GM10266 (cell line): ENCODE measurements around the gene PRSS8.
A peak's percentile ranks its signal among the peaks of the same experiment; 100 is the strongest.

Experiments
- DNase-seq: peaks from one replicate; pipeline ENCODE4 v3.0.0; 2012; ENCODE audit errors: extremely low spot score
- TF ChIP-seq, protein P1 (sequence below): IDR thresholded peaks from 2 replicates; pipeline ENCODE4 v1.5.1; 2012; ENCODE audit warnings: mild to moderate bottlenecking, low read depth; ENCODE audit not compliant: control insufficient read depth, insufficient read depth; ENCODE audit errors: missing control alignments

Gene PRSS8

DNA sequence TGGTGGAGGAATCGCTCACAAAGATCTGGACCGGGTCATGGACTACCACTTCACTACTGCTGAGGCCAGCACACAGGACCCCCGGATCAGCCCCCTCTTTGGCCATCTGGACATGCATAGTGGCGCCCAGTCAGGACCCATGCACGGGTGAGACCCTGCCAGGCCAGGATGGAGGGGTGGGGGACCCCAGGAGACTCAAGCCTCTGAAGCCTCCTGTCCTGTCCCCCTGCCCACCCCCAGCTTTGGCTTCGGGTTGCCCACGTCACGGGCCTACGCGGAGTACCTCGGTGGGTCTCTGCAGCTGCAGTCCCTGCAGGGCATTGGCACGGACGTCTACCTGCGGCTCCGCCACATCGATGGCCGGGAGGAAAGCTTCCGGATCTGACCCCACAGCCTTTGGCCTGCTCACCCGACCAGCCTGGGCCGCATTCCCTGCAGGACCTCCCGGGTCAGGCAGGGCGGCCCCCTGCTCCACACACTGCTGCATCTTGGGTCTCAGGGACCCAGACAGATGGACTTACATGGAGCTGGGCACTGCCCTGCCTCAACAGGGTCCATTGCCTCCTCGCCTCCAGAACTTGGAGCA, 23.6 kb downstream of the PRSS8 start:
- TF ChIP-seq, protein P1, sequence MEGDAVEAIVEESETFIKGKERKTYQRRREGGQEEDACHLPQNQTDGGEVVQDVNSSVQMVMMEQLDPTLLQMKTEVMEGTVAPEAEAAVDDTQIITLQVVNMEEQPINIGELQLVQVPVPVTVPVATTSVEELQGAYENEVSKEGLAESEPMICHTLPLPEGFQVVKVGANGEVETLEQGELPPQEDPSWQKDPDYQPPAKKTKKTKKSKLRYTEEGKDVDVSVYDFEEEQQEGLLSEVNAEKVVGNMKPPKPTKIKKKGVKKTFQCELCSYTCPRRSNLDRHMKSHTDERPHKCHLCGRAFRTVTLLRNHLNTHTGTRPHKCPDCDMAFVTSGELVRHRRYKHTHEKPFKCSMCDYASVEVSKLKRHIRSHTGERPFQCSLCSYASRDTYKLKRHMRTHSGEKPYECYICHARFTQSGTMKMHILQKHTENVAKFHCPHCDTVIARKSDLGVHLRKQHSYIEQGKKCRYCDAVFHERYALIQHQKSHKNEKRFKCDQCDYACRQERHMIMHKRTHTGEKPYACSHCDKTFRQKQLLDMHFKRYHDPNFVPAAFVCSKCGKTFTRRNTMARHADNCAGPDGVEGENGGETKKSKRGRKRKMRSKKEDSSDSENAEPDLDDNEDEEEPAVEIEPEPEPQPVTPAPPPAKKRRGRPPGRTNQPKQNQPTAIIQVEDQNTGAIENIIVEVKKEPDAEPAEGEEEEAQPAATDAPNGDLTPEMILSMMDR, result no peak
- DNase-seq, result no peak

DNA sequence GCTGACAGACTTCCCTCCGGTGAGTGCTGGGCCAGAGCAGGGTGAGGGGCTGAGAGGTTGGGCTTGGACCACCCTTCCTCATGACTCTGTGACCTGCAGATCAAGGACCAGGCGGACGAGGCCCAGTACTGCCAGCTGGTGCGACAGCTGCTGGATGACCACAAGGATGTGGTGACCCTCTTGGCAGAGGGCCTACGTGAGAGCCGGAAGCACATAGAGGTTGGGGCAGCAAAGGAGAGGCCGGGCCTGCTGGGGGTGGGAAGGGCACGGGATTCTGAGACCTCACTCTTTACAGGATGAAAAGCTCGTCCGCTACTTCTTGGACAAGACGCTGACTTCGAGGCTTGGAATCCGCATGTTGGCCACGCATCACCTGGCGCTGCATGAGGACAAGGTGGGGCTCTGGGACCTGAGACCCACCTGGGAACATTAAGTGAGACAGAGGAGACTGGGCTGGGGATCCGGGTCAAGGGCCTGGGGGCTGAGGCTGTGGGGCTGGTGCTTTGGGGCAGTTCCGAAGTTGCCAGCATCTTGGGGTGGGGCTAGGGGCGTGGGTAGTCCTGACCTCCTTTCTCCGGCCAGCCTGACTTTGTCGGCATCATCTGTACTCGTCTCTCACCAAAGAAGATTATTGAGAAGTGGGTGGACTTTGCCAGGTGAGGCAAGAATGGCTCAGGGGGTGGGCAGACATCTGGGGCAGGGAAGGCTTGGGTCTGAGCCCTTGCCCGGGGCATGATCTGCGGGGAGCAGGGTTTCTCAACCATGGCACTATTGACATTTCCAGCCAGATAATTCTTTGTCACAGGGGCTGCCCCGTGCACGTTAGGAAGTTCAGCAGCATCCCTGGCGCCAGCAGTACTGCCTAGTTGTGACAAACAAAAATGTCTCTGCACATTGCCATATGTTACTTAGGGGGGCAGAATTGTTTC, 25.2 kb downstream of the PRSS8 start:
- TF ChIP-seq, protein P1, result no peak
- no peak for DNase-seq

DNA sequence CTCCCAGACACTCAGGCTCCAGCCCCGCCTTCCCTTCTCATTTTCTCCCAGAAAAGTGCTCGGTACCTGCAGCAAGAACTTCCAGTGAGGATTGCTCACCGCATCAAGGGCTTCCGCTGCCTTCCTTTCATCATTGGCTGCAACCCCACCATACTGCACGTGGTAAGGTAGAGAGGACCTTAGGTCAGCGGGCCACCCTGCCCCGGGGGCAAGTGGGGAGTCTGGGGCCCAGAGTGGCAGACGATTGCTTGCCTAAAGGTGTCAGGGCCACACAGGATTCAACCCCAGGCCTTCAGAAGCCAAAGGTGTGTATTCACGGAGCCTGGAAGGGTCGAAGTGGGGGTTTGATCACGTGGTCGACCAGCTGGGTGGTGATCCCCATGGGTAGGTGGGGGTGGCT, 25.9 kb downstream of the PRSS8 start:
- no peak for DNase-seq

DNA sequence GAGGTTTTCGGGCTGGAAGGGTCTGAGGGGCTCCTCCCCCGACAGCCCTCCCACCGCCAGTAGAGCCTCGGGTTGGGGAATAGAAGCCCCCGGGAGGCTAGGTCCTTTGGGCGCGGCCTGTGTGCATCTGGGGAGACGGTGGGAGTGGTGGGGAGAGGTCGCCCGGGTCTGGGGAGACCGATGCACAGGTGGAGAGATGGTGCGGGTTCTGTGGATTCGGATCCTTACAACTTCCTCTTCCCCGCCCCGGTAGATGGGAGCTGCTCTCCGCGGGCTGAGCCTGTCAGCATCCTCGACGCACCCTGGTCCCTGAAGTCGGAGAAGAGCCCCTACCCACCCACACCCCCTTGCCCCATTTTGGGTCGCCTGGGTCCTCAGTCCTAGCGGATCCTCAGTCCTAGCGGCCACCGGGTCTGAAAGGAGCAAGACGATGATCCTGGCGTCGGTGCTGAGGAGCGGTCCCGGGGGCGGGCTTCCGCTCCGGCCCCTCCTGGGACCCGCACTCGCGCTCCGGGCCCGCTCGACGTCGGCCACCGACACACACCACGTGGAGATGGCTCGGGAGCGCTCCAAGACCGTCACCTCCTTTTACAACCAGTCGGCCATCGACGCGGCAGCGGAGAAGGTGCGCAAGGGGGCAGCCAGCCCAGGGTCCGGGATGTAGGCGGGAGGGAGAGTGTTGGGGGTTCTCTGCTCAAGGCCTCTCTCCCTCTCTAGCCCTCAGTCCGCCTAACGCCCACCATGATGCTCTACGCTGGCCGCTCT, 26.6 kb downstream of the PRSS8 start:
- DNase-seq, result no peak
- TF ChIP-seq, protein P1, result no peak

More for the DNA sequence above, 25.9 kb downstream of the PRSS8 start:
- TF ChIP-seq, protein P1, result no peak

DNA sequence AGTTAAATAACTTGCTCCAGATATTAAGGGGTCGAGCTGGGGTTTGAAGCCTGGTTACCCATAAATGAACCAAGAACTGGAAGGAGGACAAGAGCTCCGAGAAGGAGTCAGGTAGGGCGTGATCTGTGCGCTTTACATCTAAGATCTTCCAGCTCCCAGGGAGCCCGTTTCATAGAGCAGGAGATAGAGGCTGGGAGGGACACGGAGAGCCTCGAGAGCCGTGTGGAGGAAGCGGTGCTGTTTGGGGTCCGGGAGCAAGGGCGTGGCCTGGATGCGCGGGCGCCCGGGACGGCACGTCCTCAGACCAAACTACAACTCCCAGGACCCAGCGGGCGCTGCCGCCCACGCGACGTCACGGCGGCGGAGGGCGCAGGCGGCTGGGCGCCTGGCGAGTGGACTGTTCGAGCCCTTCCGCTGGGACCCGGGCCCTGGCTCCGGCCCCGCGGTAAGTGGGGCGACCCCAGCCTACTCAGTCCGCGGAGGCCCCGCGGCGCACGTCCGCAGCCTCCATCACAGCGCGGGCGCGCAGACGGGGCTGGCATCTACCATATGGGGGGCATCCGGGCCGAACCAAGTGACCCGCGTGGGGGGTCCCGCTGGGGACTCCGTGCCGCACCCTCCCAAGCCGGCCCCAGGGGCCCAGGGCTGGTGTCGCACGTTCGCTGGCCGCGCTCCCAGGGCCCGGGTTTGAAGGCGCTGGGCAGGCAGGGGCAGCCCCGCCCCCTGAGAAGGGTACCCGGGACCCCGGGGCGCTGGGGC, 27.3 kb downstream of the PRSS8 start, which contains the start of gene BCKDK:
Gene BCKDK, plus strand, starts transcription at position 352 of the 759 bp plus-strand sequence. CDS start 838 bp downstream, outside the sequence.
- TF ChIP-seq, protein P1, result no peak

DNA sequence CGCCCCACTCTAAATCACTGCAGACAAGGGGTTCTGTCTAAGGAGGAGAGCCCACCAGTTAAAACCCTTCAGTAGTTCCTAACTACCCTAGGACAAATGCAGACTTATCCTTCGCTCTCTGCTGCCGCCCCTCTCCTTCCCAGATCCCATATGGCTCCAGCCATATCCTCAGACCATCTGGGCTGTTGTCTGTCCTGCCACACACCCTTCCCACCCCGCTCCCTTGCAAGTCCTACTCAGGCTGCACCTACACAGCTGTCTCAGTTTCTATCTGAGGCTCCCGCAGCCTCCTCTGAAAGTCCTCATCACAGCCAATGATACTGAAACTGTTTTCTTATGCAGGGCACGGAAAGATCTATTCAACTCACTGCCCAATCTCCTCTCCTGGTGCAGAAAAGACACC, 28.1 kb downstream of the PRSS8 start:
- TF ChIP-seq, protein P1, result no peak

More for the DNA sequence above, 27.3 kb downstream of the PRSS8 start, which contains the start of gene BCKDK:
- DNase-seq, result peak; percentile 95

More for the DNA sequence above, 28.1 kb downstream of the PRSS8 start:
- peak; percentile 82 for DNase-seq
